ENCODE results near the gene ANO1.
A peak's percentile ranks its signal among the peaks of the same experiment; 100 is the strongest.

ANO1 gene

DNA sequence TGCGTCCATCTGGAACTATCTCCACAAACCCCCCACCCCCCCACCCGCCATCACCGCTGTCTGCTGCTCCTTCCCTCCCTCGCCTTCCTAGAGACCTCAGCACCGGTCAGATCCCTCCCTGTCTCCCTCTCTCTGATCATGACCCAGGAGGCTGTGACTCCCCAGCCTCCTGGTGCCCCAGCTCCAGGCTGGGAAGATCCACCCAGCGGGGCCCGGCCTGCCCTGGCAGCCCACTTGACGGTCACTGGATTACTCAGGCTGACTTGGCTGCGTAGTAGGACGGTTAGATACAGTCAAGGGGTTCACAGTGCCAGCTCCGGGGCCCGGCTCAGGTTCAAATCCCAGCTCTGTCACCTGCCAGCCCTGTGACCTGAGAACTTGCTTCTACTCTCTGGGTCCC, 59.3 kb downstream of the ANO1 start:
- DNase-seq (ENCODE audit: low read depth, low spot score) = no peak

DNA sequence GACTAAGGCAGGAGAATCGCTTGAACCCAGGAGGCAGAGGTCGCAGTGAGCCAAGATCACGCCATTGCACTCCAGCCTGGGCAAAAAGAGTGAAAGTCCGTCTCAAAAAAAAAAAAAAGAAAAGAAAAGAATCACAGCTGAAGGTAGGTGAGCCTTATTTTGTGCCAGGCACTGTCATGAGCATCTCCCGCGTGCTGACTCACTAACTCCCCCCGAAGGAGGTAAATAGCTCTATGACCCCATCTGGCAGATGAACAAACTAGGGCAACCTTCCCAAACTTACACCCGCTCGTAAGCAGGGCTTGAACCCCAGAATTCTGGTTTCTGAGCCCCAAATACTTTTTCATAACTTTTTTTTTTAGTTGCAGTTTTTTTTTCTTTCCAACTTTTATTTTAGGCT, 60.3 kb downstream of the ANO1 start:
- no peak for DNase-seq (ENCODE audit: low read depth, low spot score)

DNA sequence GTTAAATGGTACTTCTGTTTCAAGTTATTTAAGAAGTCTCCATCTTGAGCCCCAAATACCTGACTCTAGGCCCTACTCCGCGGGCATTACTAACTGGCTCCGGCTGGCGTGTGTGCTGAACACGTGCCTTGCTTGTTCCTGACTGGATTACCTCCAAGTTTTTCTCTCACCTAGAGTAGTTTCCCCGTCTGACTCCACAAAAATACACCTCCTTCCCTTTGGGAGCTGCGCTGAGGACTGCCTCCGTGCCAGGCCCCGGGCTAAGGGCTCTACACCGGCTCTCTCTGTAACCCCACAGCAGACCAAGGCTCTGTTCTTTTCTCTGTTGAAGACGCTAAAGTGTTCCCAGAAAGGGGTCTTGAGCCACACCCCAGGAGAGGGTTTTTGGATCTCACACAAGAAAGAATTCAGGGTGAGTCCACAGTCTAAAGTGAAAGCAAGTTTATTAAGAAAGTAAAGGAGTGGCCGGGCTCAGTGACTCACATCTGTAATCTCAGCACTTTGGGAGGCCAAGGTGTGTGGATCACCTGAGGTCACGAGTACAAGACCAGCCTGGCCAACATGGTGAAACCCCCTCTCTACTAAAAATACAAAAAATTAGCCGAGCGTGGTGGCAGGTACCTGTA, 61.8 kb downstream of the ANO1 start:
- no peak for DNase-seq (ENCODE audit: low read depth, low spot score)

DNA sequence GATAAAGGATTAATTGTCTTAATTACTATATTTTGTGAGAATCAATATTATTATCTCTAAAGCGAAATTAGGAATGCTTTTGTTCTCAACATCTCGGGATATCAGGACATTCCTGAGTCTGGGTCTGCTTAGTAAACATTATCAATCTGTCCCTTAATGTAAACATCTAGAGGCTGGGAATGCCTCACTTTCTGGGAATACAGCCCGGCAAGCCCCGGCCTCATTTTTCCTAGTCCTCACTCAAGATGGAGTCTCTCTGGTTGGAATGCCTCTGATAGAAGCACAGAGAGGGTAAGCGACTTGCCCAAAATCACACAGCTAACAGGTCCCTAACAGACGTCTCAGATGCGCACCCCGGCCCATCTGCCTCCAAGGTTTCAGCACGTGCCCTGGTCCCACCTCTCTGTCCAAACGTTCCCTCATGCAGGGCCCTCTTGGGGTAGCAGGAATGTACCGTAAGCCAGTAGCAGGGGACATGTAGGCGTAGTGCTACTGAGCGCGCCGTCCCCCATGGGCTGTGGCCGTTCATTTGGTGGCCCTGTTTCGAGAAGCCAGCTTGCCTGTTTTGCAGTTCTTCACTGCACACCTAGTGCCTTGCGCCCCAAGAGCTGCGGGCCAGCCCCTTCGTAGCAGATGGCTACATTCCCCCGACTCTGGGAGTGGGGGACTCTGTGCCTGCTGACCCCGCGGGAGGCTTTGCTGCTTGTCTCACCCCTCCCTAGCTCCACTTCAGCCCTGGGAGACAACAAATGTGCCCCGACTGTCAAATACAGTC, 62.8 kb downstream of the ANO1 start:
- peak; percentile 26 for DNase-seq (ENCODE audit: low read depth, low spot score)

DNA sequence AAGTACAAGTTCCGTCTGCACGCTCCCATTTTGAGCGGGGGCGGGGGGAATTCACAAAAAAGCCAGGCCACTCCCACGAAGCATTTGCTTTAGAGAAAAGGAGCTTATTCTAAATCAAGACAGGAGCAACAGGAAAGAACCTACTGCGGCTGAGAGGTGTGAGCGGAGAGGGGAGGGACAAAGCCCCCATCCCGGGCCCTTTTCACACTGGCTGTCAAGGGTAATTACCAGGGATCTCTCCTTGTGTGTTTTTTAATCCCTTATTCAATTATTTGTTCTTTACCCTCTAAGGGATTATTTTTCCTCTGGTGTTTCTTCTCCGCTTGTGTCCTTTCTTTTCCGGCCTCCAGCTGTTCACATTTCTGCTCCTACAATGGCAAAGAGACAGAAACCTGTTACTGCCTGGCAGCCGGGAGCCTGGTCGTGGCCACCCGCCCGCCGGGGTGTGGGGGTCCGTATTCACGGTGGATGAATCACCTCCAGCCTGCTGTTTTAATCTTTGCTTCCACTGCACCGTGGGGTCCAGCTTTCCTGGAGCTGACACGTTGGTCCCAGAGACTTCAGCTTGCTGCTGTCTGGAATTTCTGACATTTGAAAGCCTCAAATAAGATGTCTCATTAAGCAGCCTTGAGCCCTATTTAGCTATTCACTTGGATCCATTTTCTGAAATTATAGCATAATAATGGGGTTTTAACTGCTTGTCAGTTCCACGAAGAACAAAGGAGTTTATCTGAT, 63.5 kb downstream of the ANO1 start:
- peak; percentile 41 for DNase-seq (ENCODE audit: low read depth, low spot score)

DNA sequence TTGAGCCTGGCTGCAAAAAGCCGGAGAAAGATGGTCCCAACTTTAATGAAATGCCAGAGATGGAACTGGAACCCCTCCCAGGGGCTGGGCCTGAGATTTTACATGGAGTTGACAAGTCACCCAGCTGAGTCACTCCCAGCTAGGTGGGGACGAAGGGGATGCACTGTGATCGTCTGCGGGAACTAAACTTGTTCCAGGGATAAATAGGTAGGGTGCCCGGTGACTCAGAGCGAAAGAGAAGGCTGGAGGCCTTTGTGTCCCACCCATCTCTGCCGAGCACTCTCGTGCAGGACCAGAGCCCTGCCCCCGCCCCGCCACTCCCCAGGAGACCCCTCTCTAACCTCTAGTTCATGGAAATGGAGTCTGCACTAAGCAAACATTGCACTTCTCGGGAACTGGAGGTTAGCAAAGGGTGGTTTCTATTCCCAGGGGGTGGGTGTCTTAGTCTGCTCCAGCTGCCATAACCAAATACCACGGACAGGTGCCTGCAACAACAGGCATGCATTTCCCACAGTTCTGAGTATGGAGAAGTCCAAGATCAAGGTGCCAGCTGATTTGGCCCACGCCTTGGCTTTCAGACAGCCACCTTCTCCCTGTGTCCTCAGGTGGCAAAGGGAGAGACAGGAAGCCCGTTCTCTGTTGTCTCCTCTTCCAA, 64.2 kb downstream of the ANO1 start:
- DNase-seq (ENCODE audit: low read depth, low spot score) = peak; percentile 25

DNA sequence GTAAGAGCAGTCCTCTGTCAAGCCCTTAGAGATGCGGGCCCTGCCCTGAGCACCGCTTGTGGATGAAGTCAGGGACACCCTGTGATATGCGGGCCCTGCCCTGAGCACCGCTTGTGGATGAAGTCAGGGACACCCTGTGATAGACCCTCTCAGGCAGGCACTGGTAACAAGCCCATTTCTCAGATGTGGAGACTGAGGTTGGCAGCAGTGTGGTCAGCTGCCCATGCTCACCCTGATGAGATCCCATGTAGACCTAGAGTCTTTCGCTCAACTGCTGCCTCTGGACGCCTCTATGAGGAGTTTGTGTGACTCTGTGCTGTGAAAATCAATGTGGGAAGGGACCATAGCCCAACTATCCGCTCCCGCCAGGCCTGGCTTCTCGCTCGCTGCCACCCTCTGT, 66.1 kb downstream of the ANO1 start:
- DNase-seq (ENCODE audit: low read depth, low spot score) = no peak

DNA sequence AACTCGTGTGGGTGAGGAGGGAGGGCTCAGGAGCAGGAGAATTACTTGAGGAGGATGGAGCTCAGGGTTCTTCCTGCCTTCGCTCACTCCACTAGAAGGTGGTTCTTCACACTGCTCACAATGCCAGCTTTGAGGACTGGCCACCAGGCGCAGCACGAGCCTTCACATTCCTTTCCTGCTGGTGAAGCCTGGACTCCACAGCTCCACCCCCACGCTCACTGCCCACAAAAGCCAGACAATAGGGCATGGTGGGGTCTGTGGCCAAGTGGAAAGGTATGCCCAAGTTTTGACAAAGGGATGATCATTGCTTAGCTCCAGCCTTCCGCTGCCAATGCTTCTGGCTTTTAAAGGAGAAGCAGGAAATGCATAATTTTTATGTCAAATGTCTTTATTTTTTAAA, 67.0 kb downstream of the ANO1 start:
- DNase-seq (ENCODE audit: low read depth, low spot score) = no peak

DNA sequence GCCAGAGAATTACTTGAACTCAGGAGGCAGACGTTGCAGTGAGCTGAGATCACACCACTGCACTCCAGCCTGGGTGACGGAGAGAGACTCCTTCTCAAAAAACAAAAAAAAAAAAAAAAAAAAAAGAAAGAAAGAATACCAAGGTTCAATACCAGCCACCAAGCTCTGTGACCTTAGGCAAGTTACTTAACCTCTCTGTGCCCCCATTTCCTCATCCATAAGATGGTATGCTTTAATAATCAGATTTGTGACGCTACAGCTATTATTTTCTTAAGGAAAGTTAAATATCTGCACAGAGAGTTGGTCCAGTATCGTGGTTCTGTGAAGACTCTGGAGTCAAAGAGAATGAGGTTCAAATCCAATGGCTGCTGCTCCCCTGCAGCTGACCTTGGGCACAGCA, 67.7 kb downstream of the ANO1 start:
- no peak for DNase-seq (ENCODE audit: low read depth, low spot score)

DNA sequence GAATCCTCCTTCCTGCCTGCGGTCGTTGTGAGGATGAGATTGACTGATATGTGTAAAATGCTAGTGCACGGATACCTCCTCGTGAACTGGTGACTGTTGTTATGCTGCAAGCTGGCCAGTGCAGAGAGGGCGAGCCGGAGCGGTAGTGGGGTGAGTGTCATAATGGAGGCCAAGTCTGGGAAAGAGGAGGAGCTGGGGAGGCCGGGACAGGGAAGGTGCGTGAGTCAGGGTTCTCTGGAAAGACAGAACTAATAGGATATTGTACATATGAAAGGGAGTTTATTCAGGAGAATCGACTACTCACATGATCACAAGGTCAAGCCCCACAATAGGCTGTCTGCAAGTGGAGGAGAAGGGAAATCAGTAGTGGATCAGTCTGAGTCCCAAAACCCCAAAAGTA, 68.2 kb downstream of the ANO1 start:
- no peak for DNase-seq (ENCODE audit: low read depth, low spot score)

DNA sequence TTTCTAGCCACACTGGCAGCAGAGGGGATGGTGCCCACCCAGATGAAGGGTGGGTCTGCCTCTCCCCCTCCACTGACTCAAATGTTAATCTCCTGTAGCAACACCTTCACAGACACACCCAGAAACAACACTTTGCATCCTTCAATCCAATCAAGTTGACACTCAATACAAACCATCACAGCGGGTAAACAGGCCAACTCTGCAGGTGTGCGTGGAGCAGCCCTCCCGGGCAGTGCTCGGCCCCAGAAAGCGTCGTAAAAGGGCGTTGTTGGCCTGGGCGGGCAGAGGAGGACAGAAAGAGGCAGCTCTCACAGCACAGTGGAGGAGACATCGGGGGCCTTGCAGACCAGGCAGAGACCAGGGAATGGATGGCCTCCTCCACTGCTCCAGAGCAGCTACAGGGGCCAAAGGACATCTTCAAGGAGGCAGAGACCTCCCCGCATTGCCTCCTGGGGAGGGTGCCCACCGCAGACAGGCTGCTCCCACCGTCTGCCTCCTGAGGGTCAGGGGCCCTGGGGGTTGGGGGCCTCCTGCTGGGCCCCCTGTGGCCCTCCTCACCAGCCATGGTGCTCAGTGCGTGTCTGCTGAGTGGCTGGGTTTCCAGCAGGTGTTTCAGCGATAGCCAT, 68.9 kb downstream of the ANO1 start:
- peak; percentile 30 for DNase-seq (ENCODE audit: low read depth, low spot score)

DNA sequence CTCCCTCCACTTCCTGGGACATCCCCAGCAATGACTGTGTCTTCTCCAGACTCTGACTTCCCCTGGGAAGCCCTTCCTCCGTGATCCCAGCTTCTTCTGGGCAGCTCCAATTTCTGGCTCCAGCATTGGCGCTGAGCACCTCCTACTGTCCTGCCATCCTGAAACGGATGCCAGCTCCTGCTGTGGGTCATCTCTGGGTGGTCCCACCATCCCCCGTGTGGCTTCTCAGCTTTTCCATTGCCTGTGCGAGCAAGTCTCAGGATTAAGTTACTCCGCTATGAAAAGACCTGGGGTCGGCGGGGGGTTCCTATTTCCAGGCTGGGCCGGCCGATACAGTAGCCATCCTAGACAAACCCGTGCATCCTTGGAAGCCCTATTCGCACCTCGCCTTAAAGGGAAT, 69.6 kb downstream of the ANO1 start:
- no peak for DNase-seq (ENCODE audit: low read depth, low spot score)

DNA sequence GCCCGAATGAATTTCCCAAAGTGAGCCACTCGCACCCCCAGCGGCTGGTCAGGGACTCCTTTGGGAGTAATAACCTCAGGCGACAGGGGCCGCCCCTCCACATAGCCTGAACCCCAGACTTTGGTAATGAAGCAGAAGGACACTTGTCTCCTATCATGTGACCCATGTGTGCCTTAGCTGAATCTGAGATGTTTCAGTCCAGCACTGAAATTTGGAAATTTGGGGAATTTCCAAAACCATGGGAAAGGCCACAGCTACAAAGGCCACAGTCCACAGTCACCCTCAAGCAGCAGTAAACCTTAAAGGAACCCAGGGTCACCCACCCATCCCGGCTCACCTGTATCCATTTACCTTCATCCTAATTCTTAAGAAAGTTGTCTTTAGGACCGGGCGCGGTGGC, 73.6 kb downstream of the ANO1 start:
- no peak for DNase-seq (ENCODE audit: low read depth, low spot score)

DNA sequence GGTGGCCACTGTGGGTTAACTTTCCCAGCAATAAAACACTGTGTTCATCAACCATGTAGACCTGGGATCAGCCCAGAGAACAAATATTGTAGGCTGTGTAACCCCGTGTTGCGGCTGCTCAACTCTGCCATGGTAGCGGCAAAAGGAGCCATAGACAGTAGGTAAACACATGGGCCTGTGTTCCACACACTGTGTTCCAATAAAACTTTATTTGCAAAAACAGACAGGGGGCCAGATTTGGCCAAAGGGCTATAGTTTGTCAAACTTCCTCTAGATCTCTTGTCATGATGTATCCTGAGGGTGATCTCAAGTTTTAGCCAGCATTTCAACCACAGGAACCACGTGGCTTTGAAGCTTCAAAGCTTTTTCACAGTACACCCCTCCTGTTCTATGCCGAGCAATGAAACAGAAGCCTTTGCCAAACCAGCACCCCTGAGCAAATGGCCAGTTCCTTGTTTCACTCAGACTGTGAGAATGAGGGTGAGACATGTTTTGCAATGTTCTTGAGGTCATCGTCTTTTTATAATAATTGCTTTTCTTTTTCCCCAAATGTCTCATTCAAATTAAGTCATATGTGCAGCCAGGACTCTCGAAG, 75.1 kb downstream of the ANO1 start:
- DNase-seq (ENCODE audit: low read depth, low spot score) = no peak

DNA sequence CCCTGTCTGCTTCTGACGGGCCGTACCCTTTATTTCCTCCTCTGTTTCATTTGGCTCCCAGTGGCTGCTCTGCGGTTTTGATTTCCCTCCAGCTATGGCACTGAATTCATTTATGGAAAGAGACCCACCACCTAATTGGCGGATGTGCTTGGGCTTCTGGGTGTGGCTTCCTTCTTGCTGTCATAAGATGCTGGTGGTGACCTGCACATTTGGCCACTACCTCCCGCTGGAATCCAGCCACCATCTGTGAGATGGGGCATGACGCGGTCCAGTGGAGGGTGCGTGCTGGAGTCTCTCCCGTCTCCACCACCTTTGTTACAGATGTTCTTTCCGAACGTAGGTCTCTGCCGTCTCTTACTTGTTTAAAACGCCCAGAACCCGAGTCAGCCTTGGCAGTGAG, 77.3 kb downstream of the ANO1 start:
- no peak for DNase-seq (ENCODE audit: low read depth, low spot score)

DNA sequence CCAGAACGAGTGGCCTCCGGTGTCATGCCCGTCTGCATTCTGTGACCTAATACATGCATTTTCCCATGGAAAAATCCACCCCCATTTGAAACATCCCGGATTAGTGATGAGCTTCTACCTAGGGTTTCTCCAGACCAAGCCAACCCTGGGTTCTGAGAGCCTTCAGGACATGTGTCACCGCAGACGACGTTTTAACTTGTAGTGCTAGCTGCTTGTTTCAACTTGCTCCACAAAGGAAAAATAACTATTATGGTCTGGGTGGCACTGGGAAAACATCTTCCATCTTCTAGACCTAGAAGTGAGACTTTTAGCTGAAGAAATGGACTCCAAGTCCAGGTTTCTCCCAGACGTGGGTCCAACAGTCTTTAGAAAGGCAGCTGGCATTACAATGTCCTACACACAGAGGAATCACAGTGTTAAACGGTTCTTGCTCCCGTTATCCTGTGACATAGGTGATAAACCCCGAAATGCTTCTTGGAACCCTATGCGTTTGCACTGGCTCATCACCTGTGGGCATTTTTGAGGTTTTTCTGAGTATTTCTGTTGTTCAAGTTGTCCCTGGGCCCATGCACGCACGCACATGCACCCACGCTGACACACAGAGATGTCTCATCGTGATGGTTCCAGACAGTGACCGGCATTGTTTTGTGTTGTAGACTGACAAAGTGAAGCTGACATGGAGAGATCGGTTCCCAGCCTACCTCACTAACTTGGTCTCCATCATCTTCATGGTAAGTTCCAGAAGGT, 78.3 kb downstream of the ANO1 start:
- DNase-seq (ENCODE audit: low read depth, low spot score) = no peak

DNA sequence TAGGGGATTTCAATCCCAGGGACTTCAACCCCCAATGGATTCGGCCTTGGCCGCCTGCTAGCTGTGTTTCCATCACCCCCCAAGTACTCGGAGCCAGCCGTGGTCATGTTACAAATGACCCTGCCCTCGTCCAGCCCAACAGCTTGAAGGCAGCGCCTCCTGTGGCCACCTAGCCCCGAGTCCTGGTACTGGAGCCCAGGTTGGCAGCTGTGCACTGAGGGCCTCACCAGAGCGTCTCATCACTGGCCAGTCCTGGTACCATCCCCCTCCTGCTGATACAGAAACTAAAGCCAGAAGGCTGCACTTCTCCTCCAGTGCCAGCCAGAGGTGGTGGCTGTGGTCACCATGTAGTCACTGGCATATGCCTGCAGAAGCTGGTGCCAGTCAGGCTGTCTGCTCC, 80.1 kb downstream of the ANO1 start:
- DNase-seq (ENCODE audit: low read depth, low spot score) = peak; percentile 67

DNA sequence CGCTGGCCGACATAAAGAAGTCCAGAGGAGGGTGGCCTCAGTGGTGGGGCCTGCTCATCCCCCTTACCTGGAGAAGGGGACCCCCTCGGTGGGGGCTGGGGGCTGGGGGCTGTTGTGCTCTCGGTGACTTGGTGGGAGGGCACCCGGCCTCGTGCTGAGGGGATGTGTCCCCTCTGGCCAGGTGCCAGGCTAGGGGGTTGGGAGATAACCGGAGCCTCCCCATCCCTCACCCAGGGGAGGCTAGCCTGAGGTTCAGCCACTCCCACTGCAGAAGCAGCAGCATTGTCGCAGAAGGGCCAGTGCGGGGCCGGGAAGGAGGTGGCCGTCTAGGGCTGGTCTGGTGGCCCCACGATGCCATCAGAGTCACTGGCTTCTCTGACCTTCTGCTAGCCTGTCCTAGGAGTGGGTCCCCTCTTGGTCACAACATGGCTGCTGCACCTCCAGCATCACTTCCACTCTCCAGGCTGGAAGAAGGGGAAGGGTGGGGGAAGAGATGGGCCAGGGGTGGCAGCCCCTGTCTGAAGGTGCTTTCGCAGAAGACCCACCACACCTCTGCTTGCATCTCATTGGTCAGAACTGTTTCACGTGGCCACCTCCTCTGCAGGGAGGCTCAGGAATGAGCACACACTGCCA, 80.8 kb downstream of the ANO1 start:
- DNase-seq (ENCODE audit: low read depth, low spot score) = no peak

DNA sequence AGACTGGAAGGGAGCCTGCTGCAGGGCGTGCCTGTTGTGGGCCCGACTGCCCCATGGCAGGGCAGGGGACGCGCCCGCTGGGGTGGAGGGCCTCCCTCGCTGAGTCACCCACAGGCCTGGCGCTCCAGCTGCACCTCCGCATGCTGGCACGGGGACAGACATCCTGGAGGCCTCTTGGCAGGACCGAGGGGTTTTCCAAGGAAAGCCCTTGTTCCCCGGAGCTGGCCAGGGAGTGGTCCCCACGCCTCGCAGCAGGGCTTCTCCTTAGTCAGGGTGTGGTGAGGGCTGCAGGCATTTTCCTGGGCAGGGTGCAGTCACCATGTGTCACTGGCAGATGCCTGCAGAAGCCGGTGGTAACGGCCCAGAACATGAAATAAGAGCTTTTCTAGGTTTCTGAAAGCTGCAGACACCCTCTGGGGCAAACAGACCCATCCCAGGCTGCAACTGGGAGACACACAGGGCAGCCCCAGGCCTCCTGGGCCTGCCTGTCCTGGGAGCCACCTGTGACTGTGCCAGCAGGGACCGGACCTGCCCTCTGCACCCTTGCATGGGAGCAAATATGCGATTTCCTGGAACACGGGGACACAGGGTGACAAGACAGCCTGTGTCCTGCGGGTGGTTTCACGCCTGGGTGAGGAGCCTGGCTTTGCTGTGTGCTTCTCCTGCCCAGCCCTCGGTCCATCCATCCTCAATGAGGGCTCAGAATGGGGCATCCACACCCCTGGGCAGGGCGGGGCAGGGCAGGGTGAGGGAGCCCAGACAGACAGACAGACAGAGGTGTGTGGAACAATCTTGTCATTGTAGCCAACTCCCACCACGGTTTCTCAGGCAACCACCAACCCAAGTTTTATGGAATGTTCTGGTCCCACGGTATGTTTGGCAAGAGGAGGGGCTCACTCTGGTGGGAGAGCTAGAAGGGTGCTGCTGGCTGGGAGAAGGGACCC, 81.8 kb downstream of the ANO1 start:
- no peak for DNase-seq (ENCODE audit: low read depth, low spot score)

Data from ELF-1 (cell line).